GM12875 (cell line): Measurements from ENCODE around the gene NRP1.

ENCODE experiments used
- H3K4me3 ChIP-seq: one replicate; pipeline ENCODE4 v1.5.1; 2011; ENCODE audit warnings: low read depth, low read length, control low read depth
- CTCF ChIP-seq: IDR thresholded peaks from 2 replicates; pipeline ENCODE4 v1.5.1; 2011; ENCODE audit warnings: low read depth, mild to moderate bottlenecking, control low read depth, inconsistent platforms, low read length, moderate library complexity, borderline replicate concordance; ENCODE audit not compliant: insufficient read depth

NRP1 gene

GRCh38 chr10:33286157-33286934 lies 48.1 kb downstream of the NRP1 start:
- H3K4me3 ChIP-seq: no peak overlapping the region
- no peak for TF ChIP-seq CTCF

GRCh38 chr10:33284945-33285344 lies 49.5 kb downstream of the NRP1 start:
- TF ChIP-seq CTCF: no peak
- H3K4me3 ChIP-seq: no peak overlapping the region

GRCh38 chr10:33279811-33280602 lies 54.5 kb downstream of the NRP1 start:
- H3K4me3 ChIP-seq: no peak overlapping the region
- TF ChIP-seq CTCF: no peak

- TF ChIP-seq CTCF: no peak
Observed at GRCh38 chr10:33279276-33279675, 55.2 kb downstream of the NRP1 start.

GRCh38 chr10:33278198-33278597 lies 56.3 kb downstream of the NRP1 start:
- H3K4me3 ChIP-seq: no peak overlapping the region
- no peak for TF ChIP-seq CTCF

More at GRCh38 chr10:33279276-33279675, 55.2 kb downstream of the NRP1 start:
- no peak overlapping the region for H3K4me3 ChIP-seq

- no peak for TF ChIP-seq CTCF
- no peak overlapping the region for H3K4me3 ChIP-seq
Observed at GRCh38 chr10:33277135-33277536, 57.3 kb downstream of the NRP1 start.
